MCF 10A (cell line): ENCODE measurements around the gene HIVEP2. TPM values are rescaled to one million over a fixed set of nuclear protein-coding genes. Genes with fewer than 3 reads are reported as not detected.

Source experiments
- BruUV-seq: library from RNA; stranded (reverse); fragments of 400-500 nt; replicated peaks from 2 replicates; lab custom pipeline; 2021; lab: Mats Ljungman, UMichigan
- CTCF ChIA-PET: fragments of 300-600 bp; sonication (Branson Sonifier 250); formaldehyde crosslinking; extraction: SDS; loops from one replicate; lab custom pipeline; 2021; ENCODE audit warnings: antibody characterized with exemption, inconsistent platforms; lab: Yijun Ruan, JAX
- POLR2A ChIA-PET: fragments of 300-600, 350-650 bp; sonication (Branson Sonifier 250); formaldehyde crosslinking; extraction: SDS; loops from one replicate; lab custom pipeline; 2020; ENCODE audit warnings: antibody characterized with exemption, inconsistent platforms; lab: Yijun Ruan, JAX
- DNase-seq: peaks from one replicate; pipeline ENCODE4 v3.0.0-alpha.2; 2018; ENCODE audit not compliant: unreplicated experiment
- H3K27ac Mint-ChIP-seq: one replicate; pipeline ENCODE4 v1.8.0; 2022; ENCODE audit warnings: mild to moderate bottlenecking, low read depth, mixed read lengths; ENCODE audit not compliant: unreplicated experiment
- H3K27me3 Mint-ChIP-seq: one replicate; pipeline ENCODE4 v1.8.0; 2022; ENCODE audit warnings: mixed read lengths; ENCODE audit not compliant: insufficient read depth, unreplicated experiment
- H3K36me3 Mint-ChIP-seq: one replicate; pipeline ENCODE4 v1.8.0; 2022; ENCODE audit warnings: mild to moderate bottlenecking, moderate library complexity, mixed read lengths; ENCODE audit not compliant: insufficient read depth, unreplicated experiment
- H3K4me1 Mint-ChIP-seq: one replicate; pipeline ENCODE4 v1.8.0; 2022; ENCODE audit warnings: mixed read lengths; ENCODE audit not compliant: insufficient read depth, unreplicated experiment
- H3K4me3 Mint-ChIP-seq: one replicate; pipeline ENCODE4 v1.8.0; 2022; ENCODE audit warnings: mild to moderate bottlenecking, moderate library complexity, mixed read lengths; ENCODE audit not compliant: unreplicated experiment
- H3K9me3 Mint-ChIP-seq: one replicate; pipeline ENCODE4 v1.8.0; 2022; ENCODE audit warnings: mixed read lengths; ENCODE audit not compliant: unreplicated experiment
- CTCF ChIP-seq: fragments of 200-600 bp; IDR thresholded peaks from one replicate; pipeline ENCODE4 v1.8.0; 2022; ENCODE audit warnings: antibody characterized with exemption, mild to moderate bottlenecking; ENCODE audit not compliant: unreplicated experiment
- intact Hi-C: fragments of 100-400 bp; cut with micrococcal nuclease; formaldehyde crosslinking; loops from 2 replicates; pipeline ENCODE4 v1.14.1; 2022
- total RNA-seq: library from RNA; stranded (reverse); gene quantifications from 2 replicates; pipeline ENCODE4 v1.2.3, GENCODE V29; 2022

Gene HIVEP2
- total RNA-seq, 1 experiment from 2014 or later, result 23.6 TPM

- Mint-ChIP-seq H3K27ac (no peak overlapping the region), H3K27me3 (no peaks in the 10 kb centered on the region), H3K4me3 (no peak overlapping the region), H3K4me1 (peaks cover 25% of the 10 kb centered on the region), H3K9me3 (no peaks in the 10 kb centered on the region), H3K36me3 (peaks cover 10% of the 10 kb centered on the region)
- ChIA-PET POLR2A (interaction anchor here (1.6 kb wide), 1 partner anchor 76 kb away, joined by 7 read pairs; no protein-coding TSS in a partner anchor), CTCF (no interaction called here)
- DNase-seq, result no peak
- no peak for TF ChIP-seq CTCF
- intact Hi-C loops, result no loop called here
- no TSS peak for BruUV-seq
These were observed 77.6 kb downstream of the HIVEP2 start for GRCh38 chr6:142867355-142867801.

- ChIA-PET CTCF (interaction anchor here (0.6 to 0.9 kb wide), 2 partner anchors 171 to 658 kb away, joined by 3 read pairs; no protein-coding TSS in a partner anchor), POLR2A (interaction anchor here (1.0 to 1.6 kb wide), 3 partner anchors 18 to 401 kb away, joined by 3 read pairs; no protein-coding TSS in a partner anchor)
- H3K4me3 Mint-ChIP-seq, result no peak overlapping the region
- no peaks in the 10 kb centered on the region for H3K9me3 Mint-ChIP-seq
- intact Hi-C loops, result no loop called here
- no peaks in the 10 kb centered on the region for H3K27me3 Mint-ChIP-seq
- TF ChIP-seq CTCF, result no peak
- DNase-seq, result no peak
- no TSS peak for BruUV-seq
- peaks cover 14% of the 10 kb centered on the region for H3K36me3 Mint-ChIP-seq
- H3K4me1 Mint-ChIP-seq, result peaks cover 5% of the 10 kb centered on the region
- H3K27ac Mint-ChIP-seq, result no peak overlapping the region
These were observed 81.0 kb downstream of the HIVEP2 start for GRCh38 chr6:142863981-142864380.

- Mint-ChIP-seq H3K27me3 (no peaks in the 10 kb centered on the region), H3K4me3 (no peak overlapping the region), H3K9me3 (no peaks in the 10 kb centered on the region), H3K36me3 (peaks cover 11% of the 10 kb centered on the region), H3K4me1 (no peaks in the 10 kb centered on the region), H3K27ac (no peak overlapping the region)
- no TSS peak for BruUV-seq
- TF ChIP-seq CTCF, result no peak
- POLR2A ChIA-PET, result interaction anchor here (1.0 kb wide), 1 partner anchor 13 kb away, joined by 4 read pairs; no protein-coding TSS in a partner anchor
- CTCF ChIA-PET, result no interaction called here
- intact Hi-C loops, result no loop called here
- no peak for DNase-seq
These were observed 83.3 kb downstream of the HIVEP2 start for GRCh38 chr6:142861711-142862110.

GRCh38 chr6:142860498-142860897 lies 84.5 kb downstream of the HIVEP2 start:
- POLR2A ChIA-PET, result interaction anchor here (1.0 kb wide), 2 partner anchors 12 to 15 kb away, joined by 4 read pairs; no protein-coding TSS in a partner anchor
- no peak for TF ChIP-seq CTCF
- no peaks in the 10 kb centered on the region for H3K9me3 Mint-ChIP-seq
- intact Hi-C loops, result no loop called here
- BruUV-seq, result no TSS peak
- H3K36me3 Mint-ChIP-seq, result peaks cover 11% of the 10 kb centered on the region
- peaks cover under 1% of the 10 kb centered on the region for H3K4me1 Mint-ChIP-seq
- no peak overlapping the region for H3K4me3 Mint-ChIP-seq
- H3K27me3 Mint-ChIP-seq, result no peaks in the 10 kb centered on the region
- H3K27ac Mint-ChIP-seq, result no peak overlapping the region
- no peak for DNase-seq
- CTCF ChIA-PET, result interaction anchor here (0.6 kb wide), 1 partner anchor 83 kb away, joined by 3 read pairs; no protein-coding TSS in a partner anchor
